GM15510 (cell line): ENCODE data around the gene CHIC2.

Experiments used
- POLR2A ChIP-seq: IDR thresholded peaks from 3 replicates; pipeline ENCODE4 v1.6.1; 2011; ENCODE audit warnings: borderline replicate concordance; ENCODE audit not compliant: insufficient read length; ENCODE audit errors: extremely low read depth

The CHIC2 gene

GRCh38 chr4:54076673-54077072 lies 12.3 kb upstream of the CHIC2 start:
- TF ChIP-seq POLR2A = no peak

- no peak for TF ChIP-seq POLR2A
These were observed 10.0 kb upstream of the CHIC2 start for GRCh38 chr4:54074381-54074780.

- no peak for TF ChIP-seq POLR2A
These were observed 9.0 kb upstream of the CHIC2 start for GRCh38 chr4:54073271-54073880.

GRCh38 chr4:54067166-54067565 lies 2.8 kb upstream of the CHIC2 start:
- TF ChIP-seq POLR2A = no peak

- no peak for TF ChIP-seq POLR2A
These were observed 2.3 kb upstream of the CHIC2 start for GRCh38 chr4:54066718-54067129.

- TF ChIP-seq POLR2A = no peak
These were observed 1.6 kb upstream of the CHIC2 start for GRCh38 chr4:54066088-54066415.

- no peak for TF ChIP-seq POLR2A
These were observed 1.1 kb upstream of the CHIC2 start for GRCh38 chr4:54065282-54066087.

- TF ChIP-seq POLR2A = no peak
These were observed 578 bp downstream of the CHIC2 start for GRCh38 chr4:54063737-54064316.

- TF ChIP-seq POLR2A = no peak
These were observed 1.2 kb downstream of the CHIC2 start for GRCh38 chr4:54063229-54063628.

- no peak for TF ChIP-seq POLR2A
These were observed 2.0 kb downstream of the CHIC2 start for GRCh38 chr4:54062392-54062791.

- no peak for TF ChIP-seq POLR2A
These were observed 2.5 kb downstream of the CHIC2 start for GRCh38 chr4:54061873-54062272.

GRCh38 chr4:54061067-54061466 lies 3.3 kb downstream of the CHIC2 start:
- no peak for TF ChIP-seq POLR2A

- TF ChIP-seq POLR2A = no peak
These were observed 4.3 kb downstream of the CHIC2 start for GRCh38 chr4:54060116-54060515.

GRCh38 chr4:54058171-54058570 lies 6.2 kb downstream of the CHIC2 start:
- no peak for TF ChIP-seq POLR2A

GRCh38 chr4:54056360-54056759 lies 8.0 kb downstream of the CHIC2 start:
- TF ChIP-seq POLR2A = no peak

- TF ChIP-seq POLR2A = no peak
These were observed 8.9 kb downstream of the CHIC2 start for GRCh38 chr4:54055494-54055893.
